ENCODE results near the gene SCARB1.
A peak's percentile ranks its signal among the peaks of the same experiment; 100 is the strongest.

Gene SCARB1

DNA sequence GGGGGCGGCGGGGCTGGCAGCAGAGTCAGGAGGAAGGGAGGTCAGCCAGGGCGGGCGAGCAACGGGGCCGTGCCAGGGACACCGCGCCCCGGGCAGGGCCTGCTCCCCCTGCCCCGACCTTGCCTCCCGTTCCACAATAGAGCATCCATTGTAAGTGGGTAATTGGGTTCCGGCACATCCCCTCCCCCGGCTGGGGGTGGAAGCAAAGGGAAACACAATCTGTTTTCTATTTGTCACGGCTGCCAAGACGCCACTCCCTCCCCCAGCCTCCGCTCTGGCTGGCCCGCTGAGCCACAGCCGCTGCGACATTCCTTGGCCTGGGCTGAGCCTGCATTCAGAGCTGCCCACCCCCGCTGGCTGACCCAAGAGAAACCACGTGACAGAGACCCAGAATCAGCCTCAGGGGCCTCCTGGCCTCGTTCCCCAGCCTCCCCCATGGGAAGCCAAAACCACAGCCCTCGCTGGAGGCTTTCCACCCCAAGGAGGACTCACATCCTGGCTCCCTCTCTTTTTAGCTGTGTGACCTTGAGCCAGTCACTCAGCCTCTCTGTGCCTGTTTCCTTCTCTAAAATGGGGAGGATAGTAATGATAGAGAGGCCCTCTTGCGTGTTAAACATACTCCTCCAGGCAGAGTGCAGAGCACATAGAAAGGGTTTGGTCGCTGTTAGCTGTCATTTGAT is 117.6 kb downstream of the SCARB1 start:
- peak; percentile 97 for DNase-seq (ENCODE audit: low read depth)

DNA sequence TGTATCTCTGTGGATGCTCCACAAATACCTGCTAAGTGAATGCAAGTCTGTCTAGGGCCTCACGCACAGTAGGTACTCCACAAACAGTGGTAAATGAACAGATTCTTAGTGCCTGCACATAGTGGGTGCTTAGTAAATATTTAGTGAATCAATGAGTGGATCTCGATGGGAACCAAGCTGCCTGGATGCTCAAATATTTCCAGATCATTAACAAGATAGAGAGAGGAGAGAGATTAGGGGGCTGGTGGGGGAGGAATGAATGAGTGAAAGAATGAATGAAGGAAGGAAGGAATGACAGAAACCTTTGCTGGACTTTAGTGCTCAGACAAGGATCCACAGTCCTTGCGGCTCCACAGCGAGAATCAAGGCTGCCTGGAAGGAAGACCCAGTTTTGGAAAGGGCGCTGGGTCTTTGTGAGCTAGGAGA is 118.2 kb downstream of the SCARB1 start:
- no peak for DNase-seq (ENCODE audit: low read depth)

DNA sequence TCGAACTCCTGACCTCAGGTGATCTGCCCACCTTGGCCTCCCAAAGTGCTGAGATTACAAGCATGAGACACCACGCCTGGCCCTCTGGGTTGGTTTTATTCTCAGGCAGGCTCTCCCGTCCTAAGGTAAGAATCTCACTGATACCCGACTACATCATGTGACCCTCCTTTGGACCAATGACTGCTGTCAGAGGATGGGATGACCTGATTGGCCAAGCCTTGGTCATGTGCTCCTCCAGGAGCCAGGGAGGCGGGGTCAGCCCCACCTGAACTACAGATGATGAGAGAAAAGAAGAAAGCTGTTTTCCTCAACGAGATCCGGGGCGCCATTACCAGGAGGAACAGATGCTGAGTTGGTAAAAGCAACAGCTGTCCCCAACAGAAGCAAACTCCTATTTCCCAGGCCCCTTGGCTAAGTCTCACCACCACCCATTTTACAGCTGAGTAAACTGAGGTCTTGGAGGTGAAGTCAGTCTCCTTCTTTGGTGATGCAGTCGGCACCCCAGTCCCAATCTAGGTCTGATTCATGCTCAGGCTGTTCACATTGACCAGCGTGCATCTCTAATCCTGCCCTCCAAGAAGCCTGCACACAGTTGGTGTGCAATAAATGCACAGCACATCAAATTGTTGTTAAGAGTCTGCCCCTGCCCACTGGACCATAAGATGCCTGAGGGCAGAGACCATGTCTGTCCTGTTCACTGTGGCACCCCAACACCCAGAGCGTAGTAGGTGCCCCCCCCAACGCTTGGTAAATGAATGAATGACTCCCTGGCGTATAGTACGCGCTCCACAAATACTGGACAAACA is 118.8 kb downstream of the SCARB1 start:
- no peak for DNase-seq (ENCODE audit: low read depth)

DNA sequence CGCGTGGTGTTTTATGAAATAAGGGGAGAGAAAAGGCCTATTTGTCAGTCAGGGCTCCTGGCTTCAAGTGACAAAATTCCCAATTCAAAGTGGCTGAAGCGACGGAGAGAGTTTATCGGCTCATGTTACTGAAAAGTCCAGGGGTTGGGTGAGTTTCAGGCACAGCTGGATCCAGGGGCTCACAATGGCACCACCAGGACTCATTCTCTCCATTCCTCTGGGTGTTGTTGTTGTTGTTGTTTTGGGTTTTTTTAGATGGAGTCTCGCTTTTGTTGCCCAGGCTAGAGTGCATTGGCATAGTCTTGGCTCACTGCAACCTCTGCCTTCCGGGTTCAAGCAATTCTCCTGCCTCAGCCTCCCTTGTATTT is 119.4 kb downstream of the SCARB1 start:
- DNase-seq (ENCODE audit: low read depth), result no peak

DNA sequence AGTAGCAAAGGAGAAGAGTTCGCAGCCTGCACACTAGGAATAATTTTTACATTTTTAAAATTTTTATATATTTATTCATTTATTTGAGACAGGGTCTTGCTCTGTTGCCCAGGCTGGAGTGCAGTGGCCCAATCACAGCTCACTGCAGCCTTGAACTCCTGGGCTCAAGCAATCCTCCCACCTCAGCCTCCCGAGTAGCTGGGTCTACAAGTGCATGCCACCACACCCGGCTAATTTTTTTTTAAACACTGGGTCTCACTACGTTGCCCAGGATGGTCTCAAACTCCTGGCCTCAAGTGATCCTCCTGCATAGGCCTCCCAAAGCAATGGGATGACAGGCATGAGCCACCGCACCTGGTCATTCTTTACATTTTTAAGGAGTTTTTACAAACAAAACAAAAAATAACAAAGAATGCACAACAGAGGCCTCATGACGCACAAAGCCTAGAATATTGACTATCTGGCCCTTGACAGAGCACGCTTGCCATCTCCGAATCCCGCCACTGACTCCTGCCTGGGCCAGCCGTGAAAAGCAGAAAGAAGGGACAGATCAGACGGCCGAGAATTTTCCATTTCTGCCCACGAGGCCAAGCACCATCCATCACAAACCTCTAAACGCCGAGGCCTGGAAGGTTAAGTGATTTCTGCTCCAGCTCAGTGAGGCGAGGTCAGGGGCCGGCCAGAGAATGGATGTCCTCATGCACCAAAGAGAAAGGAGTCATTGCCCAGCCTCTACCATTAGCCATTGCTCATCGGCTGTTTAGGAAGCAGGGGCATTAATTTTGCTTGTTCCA is 120.0 kb downstream of the SCARB1 start:
- DNase-seq (ENCODE audit: low read depth), result no peak

DNA sequence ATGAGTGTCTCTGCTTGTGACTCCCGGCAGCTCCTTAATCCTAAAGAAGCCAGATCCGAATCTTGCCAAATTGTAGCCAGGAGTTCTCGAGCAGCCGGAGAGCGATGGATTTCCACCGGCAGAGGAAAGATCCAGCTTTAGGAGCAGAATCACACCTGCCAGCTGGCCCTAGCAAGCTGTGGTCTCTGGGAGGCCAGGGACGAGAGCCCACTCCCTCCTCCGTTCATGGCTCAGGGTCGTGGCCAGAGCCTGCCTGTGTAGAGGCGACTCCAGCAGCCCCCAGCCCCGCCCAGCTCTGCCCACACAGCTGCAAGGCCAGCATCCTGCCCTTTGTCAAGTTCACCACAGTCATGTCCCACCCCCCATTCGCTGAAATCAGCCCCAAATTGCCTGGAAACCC is 121.0 kb downstream of the SCARB1 start:
- DNase-seq (ENCODE audit: low read depth), result no peak

DNA sequence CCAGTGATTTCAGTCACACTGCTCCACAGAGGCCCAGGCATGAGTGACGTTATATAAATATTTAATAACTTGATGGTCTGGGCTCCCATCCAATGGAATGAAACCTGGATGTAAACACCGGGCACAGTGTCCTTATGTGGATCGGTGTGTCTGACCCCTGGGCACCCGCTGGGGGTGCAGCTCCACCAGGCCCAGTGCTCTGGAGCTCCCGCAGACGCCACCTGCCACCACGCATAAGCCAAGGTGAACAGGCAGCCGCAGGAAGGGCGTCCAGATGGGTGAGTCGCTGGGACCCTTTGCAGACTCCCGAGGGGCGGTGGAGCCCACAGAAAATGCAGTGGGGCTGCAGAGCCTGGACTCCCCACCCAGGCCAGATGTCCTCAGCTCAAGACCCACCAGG is 121.6 kb downstream of the SCARB1 start:
- DNase-seq (ENCODE audit: low read depth), result no peak

DNA sequence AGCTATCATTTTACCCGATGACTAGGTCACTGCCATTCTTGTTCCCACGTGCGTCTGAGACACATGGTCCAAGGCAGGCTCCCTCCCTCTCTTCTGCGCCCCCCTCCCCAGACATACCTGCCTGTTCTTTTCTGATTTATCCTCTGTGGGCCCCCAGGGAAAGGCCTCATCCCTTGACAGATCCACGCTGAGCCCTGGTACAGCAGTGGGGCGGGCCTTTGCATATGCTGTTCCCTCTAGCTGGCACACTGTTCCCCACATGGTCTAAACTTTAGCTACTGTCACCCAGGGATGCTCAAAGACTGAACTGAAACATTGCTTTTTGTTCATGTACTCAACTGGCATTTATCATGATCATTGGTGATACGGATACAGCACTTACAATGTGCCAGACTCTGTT is 122.5 kb downstream of the SCARB1 start:
- no peak for DNase-seq (ENCODE audit: low read depth)

DNA sequence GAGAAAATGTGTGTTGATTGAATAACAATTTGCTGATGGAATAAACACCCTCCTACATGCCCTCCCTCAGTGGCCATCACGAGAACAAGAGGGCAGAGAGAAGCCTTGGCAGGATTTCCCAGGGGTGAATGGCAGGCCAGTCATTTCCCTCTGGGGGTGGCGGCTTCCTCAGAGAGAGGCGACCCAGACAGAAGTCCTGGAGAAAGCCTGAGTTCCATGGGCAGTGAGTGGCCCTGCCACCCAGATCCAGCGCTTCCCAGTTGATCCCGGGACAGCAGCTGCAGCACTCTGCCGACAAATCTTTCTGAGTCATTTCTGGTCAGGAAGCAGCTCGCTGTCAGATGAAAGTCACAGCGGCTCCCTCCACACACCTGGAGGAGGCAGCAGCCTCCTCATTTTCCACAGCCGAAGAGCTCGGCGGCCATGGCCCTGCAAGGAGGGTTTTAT is 123.0 kb downstream of the SCARB1 start:
- DNase-seq (ENCODE audit: low read depth), result no peak

DNA sequence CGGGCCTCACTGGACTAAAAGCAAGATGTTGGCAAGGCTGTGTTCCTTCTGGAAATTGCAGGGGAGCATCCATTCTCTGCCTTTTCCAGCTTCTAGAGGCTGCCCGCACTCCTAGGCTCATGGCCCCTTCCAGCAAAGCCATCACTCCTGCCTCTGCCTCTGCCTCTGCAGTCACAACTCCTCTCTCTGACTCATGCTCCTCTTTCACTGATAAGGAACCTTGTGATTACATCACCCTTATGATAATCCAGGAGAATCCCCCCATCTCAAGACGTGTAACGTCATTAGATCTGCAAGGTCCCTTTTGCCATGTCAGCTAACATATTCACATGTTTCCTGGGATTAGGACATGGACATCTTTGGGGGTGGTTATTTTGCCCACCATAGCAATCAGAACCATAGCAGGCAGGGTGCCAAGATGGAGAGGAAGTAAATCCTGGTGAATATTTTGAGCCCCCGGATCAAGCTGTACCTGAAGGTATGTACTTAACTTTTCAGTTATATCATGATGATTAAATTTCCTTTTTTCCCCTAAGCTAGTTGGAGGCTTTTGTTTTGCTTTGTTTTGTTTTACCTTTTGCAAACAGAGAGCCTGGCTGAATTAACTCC is 123.6 kb downstream of the SCARB1 start:
- no peak for DNase-seq (ENCODE audit: low read depth)

DNA sequence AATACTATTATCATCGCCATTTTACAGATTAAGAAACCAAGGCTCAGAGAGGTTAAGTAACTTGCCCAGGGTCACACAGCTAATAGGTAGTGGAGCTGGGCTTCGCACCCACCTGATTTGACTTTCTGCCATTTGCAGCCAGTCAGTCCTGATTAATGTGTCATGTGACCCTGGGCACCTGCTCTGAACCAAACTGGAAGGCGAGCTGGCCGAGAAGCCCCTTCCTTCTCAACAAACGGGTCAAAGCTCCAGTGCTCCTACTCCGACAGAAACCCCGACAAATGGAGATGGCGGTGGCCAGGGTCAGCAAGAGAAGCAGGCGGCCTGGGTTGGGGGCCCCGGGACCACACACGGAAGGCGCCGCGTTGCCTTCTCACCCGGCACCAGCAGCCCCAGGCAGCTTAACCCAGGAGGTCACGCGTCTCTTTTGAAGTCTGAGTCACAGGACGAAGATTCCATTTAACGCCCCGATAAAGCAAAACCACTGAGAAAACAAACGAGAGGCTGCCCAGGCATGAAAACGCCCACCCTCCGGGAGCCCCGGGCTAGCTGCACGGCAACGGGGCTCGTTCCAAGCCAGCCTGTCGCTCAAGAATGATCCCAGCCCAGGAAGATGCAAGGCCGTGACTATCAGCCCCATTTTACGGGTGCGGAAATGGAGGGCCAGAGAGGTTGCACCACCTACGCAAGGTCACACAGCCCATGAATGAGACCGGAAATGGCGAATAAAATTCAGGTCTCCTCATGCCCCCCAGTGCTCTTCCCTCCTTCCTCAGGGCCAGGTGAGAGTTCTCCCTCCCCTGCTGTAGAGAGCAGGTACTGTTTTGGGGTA is 124.8 kb downstream of the SCARB1 start:
- no peak for DNase-seq (ENCODE audit: low read depth)

DNA sequence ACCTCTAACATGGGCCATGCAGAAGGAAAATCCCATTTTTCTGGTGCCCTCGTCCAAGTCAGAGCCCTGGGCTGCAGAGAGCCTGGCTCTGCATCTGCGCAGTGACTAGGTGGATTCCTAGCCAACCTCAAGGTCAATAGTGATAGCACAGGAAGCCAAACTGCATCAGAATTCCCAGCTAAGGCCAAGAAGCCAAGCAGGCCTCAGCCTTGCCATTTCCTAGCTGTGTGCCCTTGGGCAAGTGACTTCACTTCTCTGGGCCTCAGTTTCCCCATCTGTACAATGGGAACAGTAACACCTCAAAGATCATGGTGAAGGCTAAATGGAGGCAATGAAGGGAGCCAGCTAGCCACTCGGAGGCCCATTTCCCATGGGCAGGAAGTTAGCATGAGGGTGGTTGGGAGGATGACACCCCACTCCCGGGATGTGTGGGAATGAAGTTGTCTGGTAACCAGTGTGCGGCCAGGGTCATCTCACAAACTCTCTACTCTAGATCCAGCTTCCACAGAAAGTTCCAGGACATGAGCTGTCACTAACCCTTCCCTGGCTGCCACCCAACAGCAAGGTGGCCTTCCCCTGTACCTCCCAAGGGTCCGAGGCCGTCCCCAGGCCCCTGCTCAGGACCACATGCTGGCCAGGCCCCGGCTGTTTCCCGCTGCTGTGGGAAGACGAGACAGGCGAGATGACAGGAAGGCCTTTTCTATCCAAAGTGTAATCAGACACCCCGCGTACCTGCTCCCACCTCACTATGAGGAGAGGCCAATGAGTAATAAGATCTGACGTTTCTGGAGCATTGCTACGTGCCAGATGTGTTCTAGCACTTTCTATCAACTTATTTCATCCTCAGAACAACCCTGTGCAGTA is 125.7 kb downstream of the SCARB1 start:
- no peak for DNase-seq (ENCODE audit: low read depth)

DNA sequence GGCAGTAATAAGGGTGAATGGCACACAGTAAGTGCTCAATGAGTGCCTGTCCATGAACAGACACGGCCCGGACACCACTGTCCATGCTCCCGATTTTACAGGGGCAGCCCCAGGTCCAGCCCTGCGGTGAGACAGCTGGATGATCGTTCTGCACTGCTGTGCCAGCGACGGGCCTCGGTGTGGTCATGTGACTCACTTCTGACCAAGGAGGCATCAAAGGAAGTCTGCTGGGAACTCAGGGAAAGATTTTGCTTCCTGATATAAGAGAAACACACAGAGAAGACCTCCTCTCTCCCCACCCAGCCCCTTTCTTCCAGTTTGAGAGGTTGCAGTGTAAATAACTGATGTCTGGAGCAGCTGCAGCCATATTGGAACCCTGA is 126.6 kb downstream of the SCARB1 start:
- no peak for DNase-seq (ENCODE audit: low read depth)

DNA sequence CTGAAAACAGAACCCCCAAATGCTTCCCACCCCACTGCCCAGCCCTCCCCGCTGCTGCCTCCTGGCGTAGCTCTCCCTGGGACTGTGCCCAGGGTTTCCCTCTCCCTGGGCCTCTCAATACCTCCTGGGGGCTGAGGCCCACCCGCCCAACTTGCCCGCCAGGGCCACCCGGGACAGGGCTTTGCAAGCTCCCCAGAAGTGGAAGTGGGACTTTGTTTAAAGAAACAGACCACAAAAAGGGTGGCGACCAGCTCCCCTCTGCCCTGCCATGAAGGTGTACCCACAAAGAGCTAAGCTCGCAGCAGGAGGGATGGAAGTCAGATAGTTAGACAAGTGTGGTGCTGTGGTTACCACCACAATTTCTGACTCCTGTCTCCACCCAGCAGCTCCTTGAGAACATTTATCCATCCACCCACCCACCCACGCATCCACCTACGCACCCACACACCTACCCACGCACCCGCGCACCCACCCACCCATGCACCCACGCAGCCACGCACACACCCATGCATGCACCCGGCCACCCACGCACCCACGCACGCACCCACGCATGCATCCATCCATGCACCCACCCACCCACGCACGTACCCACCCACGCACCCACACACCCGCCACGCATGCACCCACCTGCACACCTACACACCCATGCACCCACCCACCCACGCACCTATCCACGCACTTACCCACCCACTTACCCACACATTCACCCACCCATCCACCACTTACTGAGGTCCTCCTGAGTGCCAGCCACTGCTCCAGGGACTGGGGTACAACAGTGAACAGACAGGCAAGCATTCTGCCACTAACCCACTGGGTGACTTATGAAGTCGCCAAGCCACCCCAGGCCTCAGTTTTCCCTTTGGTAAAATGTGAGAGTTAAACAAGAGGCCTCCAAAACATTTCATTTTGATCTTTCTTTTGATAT is 127.3 kb downstream of the SCARB1 start:
- no peak for DNase-seq (ENCODE audit: low read depth)

DNA sequence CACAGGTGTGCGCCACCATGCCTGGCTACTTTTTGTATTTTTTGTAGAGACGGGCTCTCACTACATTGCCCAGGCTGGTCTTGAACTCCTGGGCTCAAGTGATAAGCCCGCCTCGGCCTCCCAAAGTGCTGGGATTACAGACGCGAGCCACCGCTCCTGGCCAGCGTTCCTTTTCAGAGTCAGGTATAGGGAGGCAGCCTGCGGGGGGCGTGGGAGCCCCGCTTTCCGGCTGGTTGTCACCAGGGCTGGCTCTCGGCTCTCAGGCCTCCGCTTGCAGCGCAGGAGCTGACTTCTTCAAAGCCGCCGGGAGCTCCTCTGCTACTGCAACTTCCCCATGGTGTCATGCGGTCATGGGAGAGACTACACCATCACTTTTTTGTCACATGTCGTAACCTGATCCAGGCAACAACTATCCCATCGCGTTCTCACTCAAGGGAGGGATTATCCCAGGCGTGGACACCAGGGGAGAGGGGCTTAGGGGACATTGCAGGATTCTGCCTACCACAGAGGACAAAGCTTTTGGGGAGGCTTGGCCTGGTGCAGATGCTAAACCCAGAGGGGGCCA is 129.4 kb downstream of the SCARB1 start:
- DNase-seq (ENCODE audit: low read depth), result no peak

DNA sequence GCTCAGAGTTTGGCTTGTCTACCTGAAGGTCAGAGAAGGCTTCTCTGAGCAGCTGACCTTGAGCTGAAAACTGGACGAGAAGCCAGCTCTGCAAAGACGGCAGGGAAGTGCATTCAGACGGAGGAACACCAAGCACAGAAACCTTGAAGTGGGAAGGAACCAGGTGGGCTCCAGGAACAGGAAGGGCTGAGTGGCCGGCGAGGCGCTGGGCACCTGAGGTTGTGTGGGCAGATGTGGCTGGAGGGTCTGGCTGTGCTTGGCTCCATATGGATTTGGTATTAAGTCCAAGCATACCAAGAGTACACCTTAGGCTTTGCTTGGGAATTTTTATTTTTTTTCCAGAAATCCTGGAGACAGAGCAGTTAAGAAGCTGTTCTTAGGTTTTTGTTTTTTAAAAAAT is 130.6 kb downstream of the SCARB1 start:
- DNase-seq (ENCODE audit: low read depth), result no peak

DNA sequence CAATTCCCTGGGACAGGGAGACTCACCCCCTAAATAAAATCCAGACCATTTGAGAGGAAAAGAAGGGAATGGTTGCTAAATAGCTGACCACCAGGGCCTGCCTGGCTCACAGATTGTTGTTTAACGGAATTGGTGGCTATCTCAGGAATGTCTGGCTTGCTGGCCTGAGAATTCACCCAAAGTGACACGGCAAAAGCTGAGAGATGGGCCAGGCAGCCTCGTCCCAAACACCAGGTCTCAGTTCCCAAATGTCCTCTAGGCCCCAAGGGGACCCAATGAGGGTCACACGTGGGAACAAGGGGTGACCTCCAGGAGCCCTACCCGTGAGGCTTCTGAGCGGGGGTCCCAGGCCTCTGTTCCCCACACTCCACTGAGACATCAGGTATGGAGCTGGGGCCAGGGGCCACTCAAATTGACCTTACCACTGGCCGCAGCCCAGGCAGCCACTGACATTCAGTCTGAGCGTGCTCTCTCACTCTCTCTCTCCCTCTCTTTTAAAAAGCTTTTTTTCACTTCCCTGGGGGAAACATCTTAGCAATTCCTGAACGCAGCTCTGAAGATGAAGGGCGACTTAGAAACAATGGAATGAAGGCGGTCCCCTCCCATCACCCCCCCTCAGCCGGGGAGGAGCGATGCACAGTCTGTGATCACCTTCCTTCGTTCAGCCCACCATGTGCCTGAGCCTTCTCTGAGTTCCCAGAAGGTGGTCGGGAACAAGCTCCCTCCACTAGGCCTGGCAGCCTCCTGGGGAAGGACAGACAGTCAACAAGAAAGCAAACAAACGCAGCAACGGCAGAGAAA is 131.2 kb downstream of the SCARB1 start:
- peak; percentile 42 for DNase-seq (ENCODE audit: low read depth)

DNA sequence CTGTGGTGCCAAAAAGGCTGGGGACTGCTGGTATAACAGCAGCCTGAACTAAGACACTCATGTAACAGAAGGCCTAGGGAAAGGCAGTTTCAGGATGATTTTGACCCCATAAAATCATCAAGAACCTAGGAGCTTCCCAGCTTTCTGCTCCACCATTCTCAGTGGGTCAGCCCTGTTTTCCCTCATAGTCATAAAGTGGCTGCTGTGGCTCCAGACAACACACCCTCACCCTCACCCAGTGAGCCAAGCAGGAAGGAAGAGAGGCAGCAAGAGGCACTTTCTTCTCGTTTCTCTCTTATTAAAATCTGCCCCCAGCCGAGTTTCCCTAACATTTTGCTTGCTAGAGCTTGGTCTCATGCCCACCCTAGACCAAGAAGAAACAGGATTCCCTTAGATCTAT is 131.8 kb downstream of the SCARB1 start:
- DNase-seq (ENCODE audit: low read depth), result no peak
